Stimulated activated CD4-positive, alpha-beta T cell treated with anti-CD3 and anti-CD28 coated beads, Interleukin-2, amount 100 ng/mL, for 48 hours (primary cell): Measurements from ENCODE around the gene MAGI1.

Source experiments
- DNase-seq, 2 donors: peaks; one replicate each; pipeline ENCODE4 v3.0.0-alpha.2; 2020

The MAGI1 gene

DNA sequence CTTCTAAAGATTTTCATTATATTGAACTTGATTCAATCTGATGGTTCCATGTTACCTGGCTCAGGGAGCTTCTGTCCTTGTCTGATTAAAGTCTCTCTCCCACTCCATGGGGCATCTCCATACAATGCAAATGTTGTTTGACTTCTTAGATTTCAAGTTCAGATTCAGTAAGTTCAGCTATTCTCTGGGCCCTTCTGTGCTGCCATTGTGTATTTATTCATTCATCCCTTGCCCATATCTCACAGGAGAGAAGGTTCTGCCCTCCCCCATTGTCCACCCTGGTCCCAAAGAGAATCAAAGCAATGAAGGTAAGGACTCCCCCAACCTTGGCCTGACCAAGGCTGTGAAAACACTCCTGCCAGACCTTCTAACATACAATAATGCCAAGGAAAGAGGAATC lies 669.9 kb downstream of the MAGI1 start:
- DNase-seq: no peak

DNA sequence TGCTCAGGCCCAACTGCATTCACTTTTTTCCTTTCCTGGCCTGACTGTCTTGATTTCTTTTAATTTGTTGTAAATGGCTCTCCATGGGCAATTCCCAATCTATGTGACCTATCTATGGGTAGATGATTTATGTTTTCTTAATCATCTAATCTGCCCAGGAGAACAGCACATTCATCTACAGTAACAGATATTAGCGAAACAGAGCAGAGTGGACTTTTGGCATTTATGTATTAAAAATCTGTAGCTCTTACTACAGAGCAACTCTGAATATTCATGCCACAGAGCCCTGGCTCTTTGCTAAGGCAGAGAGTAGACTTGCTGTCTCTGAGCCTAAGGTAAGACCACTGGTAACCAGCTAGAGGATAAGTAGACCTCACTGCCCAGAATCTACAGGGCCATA lies 676.0 kb downstream of the MAGI1 start:
- DNase-seq: no peak

DNA sequence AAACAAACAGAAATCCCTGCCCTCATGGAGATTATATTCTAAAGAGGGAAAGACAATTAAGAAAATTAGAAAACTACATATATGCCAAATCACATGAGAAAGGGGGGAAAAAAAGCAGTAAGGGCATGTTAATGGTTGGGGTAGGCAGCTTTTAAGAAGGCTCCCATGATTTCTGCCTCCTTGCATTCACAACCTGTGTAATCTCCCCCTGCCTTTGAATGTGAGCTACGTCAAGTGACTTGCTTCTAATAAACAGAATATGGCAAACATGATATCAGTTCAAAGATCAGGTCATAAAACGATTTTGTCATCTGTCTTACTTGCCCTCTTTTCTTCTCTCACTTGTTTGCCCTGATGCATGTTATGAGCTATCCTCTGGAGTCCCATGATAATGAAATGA lies 677.3 kb downstream of the MAGI1 start:
- DNase-seq: no peak

DNA sequence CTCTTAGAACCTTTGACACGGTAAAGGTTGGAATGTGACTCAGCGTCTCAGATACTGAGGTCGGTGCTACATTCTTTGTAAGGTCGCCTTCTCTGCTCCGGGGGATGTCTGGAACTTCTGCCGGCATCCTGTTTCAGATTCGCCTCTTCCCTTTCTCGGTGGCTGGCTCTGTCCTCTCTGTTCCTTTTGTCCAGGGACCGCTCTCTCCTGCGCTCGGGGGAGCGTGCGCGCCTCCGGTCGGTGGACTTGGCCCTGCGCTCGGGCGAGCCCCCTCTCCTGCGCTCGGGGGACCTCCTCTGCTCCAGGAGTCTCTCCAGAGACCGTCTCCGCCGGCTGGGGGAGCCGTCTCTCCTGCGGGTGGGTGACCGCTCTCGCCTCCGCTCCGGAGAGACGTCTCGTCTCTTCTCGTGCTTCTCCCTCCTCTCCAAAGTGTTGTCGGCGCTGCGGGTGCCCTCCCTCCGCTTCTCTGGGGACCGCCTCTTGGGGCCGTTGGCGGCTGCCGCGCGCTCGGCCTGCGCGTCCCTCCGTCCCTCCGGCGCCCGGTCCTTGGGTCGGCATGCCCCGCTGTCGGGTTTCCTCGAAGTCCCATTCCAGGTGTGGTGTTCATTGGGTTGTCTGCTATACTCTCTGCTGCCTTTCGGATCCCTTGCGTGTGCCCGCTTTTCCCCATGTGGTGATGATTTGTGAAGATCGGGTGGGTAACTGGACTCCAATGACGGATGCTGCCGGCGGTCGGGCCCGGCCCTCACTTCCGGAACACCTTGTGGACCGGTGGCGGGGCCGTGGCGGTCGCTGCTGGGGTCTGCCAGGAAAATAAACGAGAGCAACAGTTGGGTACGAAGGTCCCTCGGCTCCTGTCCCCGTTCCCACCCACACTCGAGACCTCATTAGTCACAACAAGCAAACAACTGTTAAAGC lies 682.1 kb downstream of the MAGI1 start:
- DNase-seq: no peak

DNA sequence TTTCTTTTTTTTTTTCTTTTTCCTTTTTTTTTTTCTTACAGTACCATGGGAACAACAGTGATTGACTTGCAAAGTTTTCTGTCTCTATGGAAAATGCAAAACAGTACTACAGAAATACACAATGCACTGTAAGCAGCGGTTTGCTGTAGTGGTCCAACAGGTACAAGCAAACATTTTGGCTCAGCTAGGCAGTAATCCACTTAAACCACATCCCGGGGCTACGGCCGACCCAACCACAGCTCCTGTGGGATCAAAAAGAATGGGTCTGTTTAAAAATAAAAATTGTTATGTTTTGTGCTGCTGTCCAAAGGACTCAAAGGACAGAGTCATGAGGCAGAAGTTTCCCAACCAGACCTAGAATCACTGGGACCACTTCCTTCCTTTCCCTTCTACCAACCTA lies 683.8 kb downstream of the MAGI1 start:
- no peak for DNase-seq

DNA sequence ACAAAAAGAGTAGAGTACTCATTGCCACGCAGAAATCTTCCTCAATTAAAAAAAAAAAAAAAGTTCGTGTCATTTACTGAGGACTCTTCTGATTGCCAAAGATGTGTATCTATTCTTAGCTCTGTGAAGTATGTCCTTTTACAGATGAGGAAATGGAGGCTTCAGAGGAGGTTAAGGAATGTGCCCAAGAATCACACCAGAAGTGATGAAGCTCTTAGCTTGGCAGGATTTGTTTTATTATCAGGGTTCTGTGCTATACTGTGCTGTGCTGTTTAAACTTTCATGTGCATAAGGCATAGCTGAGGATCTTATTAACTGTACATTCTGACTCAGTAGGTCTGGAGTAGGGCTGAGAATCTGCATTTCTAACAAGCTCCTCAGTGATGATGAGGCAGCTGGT lies 685.8 kb downstream of the MAGI1 start:
- no peak for DNase-seq

DNA sequence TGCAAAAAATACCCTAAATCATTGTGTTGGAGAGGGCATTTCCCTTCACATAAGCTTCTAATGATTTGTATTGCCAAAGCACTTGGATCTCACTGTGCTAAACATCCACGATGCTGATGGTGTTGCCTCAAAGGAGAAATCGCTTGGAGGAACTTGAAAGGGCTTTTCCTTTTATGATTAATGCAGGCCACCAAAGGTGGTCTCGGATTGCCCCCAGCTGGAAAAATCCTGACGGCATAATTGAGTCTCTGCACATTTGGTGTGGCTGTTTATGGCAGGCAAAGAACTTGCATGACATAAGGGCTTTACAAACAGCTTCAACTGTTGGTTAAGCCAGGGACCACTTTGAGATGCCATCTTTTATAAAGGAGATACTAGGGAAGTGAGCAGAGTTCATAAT lies 687.0 kb downstream of the MAGI1 start:
- DNase-seq: no peak

DNA sequence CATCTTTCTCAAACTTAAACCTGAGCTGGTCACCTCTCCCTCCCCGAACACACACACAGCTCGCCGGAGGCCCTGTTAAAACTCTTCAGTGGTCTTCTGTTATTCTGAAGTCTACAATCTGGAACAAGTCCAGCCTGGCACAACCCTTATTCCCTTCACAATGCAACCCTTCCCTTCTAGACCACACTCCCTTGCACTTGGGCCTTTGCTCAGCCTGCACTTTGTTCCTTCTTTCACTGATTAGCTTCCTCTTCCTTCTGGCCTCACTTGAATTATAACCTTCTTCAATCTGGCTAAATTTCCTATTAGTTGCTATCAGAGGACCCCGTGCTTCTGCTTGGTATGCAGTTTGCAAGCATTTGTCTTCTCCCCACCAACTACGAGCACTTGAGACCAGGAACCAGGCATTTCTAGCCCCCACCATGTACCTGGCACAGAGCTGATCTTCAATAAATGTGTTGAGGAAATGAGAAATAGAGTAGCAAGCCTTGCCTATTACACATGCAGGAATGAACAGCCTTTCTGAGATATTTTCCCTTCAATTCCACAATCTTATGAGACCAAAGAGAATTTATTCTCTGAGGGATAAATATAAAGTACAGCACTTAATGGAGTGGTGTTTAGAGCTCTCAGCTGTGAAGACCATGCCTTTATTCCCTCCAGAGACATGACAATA lies 687.8 kb downstream of the MAGI1 start:
- no peak for DNase-seq

DNA sequence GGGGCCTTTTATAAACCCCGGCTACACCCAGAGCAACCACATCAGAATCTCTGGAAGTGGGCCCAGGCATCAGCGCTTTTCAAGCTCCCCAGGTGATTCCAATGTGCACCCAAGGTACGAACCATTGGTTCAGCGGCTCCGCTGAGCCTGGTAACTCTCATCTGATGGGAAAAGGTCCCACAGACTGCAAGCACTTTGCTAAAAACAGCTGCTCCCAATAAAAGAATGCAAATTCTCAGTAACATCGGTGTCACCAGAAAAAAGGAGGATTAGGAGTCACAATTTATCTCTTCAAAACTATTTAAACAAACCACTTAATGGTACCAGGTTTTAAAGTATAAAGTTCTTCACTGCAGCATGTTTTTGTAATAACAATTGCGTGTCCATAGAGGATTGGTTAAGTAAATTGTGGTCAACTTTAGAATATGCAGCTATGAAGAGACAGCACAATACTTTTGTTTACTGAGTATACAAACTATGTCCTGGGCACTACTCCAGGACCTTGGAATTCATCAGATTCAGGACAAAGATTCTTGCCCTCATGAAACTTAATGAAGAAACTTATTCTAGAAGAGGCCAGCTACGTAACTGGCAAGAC lies 690.2 kb downstream of the MAGI1 start:
- DNase-seq: no peak

DNA sequence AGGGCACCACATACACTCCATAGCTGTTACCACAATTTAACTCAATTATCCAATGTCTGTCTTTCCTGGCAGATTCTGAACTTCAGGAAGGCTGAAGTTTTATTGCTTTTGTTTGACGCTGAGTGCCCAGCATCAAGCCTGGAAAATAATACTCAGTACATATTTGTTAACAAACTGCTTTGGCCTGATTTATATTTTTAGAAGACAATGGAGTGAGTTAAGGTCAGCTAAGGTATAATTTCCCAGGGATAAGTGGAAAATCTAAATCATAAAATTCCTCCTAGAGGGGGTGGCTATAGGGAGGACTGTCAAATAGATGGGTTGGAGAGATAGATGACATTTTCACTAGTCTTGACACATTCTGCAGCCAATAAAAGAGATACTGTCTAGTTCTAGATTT lies 691.6 kb downstream of the MAGI1 start:
- DNase-seq: no peak

DNA sequence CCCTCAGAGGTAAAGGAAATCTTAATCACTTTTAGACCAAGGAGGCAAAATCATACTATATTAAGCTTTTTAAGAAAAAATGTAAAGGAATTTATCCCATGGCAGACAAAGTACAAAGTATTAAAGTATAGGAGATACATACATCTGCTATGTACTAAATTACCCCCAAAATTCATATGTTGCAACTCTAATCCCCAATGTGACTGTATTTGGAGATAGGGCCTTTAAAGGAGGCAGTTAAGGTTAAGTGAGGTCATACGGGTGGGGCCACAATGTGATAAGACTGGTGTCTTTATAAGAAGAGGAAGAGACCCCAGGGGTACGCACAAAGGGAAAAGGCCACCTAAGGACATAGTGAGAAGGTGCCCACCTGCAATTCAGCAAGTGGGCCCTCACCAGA lies 693.9 kb downstream of the MAGI1 start:
- DNase-seq: no peak

DNA sequence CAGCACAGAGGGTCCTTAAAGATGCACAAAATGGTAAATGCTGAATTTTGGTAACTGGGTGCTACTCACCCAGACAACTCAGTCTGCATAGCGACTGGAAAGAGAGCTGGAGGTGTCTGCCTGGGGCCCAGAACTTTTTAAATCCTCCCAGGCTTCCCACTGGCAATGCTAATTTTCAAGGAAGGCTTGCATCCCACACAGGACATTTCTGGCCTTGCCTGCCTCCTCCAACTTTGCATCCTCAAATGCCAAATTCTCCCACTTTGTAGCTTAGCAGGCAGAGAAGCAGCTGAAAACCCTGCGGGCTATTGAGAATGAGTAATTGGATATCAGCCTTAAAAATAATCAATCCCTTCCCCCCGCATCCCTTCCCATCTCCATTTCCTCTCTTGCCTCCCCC lies 694.3 kb downstream of the MAGI1 start:
- DNase-seq: no peak

DNA sequence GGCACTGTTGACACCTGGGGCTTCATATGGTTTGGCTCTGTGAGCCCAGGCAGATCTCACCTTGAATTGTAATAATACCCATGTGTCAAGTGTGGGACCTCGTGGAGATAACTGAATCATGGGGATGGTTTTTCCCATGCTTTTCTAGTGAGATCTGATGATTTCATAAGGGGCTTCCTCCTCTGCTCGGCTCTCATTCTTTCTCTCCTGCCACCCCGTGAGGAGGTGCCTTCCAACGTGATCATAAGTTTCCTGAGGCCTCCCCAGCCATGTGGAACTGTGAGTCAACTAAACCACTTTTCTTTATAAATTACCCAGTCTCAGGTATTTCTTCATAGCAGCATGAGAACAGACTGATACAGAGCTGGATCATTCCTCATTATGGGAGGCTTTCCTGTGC lies 695.0 kb downstream of the MAGI1 start:
- DNase-seq: no peak

DNA sequence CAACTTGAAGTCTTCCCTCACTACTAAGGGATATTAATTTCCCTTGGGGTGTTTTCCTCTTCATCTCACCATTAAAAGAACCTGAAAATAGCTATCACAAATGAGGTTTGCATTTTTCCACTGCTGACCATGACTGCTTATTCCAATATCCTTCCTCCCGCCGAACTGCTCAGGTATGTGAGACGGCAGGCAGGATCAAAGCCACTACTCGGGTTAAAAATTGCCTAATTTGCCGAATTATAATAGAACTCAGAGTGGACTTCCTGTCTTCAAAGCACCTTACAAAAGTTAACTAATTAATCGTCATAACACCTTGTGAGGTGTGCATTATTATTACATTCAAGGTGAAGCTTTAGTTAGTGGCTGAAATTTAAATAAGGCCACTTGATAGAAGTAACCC lies 695.7 kb downstream of the MAGI1 start:
- no peak for DNase-seq

DNA sequence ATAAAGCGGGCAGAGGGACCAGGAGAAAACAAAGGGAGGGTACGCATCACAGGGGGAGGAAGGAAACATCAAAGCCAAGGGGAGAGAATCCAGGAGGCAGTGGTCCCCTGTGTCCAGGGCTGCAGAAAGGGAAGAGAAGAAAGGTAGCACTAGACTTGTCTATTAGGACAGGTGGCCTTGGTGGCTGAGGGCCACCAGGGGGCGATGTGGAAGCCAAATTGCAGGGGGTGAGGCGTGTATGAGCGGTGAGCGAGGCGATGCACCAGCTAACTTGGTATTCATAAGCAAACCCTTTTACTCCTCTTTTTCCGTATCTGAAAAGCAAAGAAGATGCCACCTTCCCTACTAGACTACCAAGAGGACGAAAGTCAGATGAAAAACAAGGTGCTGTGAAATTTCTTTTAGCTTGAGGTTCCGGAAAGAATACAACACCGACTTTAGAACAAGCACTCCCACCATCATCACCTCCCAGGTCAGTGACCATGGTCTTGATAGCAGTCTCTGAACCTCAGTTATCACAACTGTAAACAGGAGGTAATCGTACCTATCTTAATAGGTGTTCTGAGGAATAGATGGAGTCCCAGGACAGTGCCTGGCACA lies 696.5 kb downstream of the MAGI1 start:
- DNase-seq: peak; percentile 21 to 36

DNA sequence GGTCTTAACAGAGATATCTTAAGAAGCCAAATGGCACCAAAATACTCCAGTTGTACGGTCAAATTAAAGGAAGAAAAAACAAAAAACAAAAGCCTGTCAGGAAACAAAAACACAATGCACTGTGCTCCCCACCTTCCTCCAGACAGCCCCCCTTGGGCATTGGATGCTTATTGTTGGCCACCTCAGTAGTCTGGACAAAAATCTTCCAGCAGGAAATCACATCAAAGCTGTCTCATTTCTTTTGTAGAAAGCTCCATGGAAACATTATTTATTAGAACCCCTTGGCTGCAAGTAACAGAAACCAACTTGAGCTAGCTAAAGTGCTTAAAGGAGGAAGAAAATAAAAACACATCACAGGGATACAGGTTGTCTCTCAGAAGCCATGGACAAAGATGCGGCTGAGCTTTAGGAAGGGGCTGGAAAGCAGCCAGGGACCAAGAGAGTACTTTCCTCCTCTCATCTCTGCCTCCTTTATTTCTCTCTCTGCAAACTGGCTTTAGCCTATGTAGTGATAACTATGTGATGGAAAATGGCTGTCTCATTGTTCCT lies 699.5 kb downstream of the MAGI1 start:
- DNase-seq: no peak

DNA sequence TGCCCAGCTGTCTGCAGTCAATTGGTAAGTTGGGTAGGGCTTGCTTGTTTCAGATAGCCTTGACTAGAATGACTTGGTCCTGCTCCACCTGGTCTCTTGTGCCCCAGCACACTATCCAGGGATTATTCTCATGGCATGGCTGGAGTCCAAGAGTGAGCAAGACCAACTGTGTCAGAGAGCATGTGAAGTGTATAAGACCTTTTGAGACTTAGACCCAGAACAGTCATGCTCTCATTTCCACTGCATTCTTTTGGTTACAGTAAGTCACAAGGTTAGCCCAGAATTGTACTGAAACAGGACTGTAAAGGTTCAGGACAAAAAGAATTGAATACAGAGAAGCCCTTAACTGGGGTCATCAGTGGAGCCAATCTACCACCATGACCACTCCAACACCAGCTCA lies 700.1 kb downstream of the MAGI1 start:
- no peak for DNase-seq

DNA sequence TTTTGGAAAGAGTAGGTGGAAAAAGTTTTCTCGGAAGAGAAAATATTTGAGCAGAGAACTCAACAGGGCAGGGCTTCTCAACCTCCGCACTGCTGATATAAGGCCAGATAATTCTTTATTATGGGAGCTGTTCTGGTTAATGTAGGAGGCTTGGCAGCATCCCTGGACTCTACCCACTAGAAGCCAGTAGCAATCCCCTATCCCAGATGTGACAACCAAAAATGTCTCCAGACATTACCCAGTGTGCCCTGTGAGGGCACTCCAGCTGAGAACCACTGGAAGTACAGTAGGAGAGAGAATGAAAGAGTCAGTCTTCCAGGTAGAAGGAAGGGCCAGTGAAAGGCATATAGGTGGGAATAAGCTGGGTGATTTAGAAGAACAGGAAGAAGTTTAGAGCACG lies 703.1 kb downstream of the MAGI1 start:
- DNase-seq: no peak

DNA sequence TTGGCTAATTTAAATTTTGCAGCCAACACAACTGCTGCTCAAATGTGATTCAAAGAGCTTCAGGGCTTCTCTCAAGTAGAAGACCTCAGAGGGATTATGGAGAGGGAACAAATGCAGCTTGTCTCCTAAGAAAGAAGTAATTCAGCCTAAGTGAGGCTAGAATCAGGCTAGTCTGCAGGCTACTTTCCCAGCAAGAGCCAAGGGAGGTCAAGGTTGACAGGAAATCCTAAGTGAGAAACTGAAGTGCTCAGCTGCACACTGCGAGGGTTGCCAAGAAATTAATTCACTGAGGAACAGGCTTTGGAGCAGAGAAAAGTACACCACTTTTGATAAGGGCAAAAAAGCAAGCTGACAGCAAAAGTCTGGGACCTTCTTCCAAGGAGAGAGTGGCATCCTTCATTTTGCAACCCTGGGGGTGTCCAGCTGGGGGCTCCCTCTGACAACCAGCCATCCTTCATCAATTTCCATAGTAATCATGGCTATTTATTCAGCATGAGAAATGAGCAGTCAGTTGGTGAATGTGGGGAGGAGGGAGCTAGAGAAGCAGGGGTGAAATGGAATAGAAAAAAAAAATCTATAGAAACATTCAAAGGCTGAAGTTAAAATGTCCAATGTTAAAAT lies 704.6 kb downstream of the MAGI1 start:
- DNase-seq: no peak

DNA sequence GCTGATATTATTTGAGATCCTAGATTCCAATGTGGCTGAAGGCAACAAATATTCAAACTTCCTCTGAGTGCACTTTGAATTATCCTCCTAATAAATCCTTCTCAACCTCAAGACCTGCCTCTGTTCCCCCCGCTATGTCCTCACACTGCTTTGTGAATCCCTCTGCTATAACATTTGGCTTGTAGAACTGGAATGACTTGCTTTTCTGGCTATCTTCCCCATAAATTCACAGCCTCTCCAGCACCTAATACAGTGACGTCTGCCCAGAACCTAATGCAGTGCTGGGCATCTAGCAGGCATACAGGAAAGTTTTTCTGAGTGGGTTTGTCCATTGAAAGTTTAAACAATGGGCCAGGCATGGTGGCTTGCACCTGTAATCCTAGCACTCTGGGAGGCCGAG lies 707.0 kb downstream of the MAGI1 start:
- no peak for DNase-seq

DNA sequence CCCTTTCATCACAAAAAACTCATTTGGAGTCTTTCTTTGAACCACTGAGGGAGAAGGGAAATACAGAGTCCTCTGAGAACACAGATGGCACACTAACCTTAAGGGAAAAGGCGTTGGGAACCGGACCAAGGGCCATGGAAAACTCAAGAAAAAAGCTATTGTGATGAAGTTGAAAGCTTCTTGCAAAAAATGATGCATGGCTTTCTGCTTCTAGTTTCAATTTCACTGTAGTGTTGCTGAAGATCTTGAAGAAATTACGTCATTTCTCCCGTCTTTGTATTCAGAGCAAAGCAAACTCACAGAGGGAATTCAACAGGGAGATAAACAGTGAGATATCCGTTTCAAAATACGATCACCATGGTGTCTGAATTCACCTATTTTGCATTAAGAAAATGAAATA lies 708.6 kb downstream of the MAGI1 start:
- no peak for DNase-seq

DNA sequence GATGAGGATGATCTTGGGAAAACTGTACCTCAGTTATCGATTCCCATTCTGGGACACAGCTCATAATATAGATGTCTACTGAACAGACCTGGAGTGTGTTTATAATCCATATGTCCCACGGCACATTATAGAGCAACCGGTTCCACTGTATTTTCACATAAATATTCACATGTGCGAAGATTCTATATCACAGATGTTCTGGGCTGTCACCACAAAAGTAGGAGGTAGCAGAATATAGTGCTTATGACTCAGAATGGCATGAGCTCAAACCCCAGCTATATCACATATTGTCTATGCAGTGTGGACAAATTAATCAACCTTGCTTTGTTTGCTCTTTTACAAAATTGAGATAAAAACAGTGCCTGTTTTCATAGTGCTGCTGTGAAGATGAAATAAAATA lies 710.6 kb downstream of the MAGI1 start:
- no peak for DNase-seq

DNA sequence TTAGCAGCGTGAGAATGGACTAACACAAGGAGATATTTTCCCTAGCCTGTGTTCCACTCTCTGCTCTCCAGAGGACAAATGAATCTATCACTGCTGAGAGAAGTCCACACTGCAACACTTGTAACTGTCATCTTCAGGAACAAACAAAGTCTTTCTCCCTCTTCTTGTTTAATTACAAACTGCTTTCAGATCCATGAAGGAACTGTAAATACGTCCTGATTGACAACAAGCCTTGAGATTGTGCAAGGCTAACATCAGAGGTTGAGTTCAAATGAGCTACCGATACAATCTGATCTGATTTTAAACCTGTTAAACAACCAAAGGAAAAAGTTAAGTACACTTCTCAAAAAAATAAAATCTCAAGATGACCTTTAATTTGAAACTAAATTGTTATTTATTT lies 712.1 kb downstream of the MAGI1 start:
- no peak for DNase-seq
